Measurements from ENCODE around the gene CLDN20.
"Not testable (repeated sequence)": the region's sequence is repeated elsewhere in the genome, so short reads cannot be mapped to it uniquely, and the experiment has no call there.

CLDN20 gene

DNA sequence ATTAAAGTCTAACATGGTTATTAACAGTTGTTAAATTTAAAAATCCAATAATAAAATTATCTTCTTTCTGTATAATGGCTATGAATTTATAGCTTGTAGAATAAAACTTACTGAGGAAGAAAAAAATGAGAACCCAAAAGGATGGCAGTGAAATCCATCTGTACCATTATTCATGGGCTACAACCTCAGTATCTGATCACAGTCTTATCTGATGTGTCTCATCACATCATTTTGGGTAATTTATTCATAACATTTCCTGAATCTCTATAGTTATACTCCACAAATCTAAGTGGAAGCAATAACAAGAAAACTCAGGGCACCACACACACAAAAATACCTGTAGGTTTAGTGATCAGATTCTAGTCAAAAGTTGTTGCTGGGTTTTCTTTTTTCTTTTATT lies 7.3 kb downstream of the CLDN20 start:
- FAIRE-seq = no peak

DNA sequence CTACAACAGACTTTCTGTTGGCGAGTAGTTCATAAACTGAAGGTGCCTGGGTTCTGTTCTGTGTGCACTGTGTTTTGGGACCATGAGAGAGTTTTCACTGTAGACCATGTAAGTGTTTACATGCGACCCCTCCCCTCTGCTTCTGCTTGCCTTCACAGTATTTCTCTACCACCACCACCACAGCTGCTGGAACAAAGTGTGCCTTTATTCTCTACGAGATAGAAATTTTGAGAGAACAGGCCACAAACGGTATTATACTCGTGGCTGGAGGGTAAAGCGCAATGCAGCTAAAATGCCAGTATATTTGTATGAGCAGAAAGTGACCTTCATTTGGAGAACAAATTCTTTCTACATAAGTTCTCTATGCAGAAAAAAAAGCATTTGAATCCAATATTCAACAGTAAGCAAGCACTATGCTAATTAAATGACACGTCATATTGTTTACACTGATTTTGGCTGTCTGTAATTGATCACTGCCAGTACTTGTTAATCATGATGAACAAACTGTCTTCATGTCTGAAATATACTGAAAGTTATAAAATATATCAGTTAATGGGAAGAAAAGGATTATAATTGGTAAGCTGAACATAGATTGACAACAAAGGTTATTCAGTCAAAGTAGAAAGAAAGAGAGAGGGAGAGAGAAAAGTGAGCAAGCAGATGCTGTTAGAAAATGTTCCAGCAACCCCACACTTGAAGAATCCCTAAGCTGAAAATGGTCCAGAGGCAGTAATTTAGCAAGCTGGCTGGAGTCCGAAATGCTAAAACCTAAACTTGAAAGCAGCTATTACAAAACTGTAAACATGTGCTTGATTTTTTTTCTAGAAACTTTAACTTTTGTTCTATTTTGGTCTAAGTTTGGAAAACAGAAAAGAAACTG lies 8.8 kb downstream of the CLDN20 start:
- FAIRE-seq = no peak

GRCh38 chr6:155273431-155273830 lies 9.6 kb downstream of the CLDN20 start:
- FAIRE-seq = no peak

GRCh38 chr6:155274106-155274505 lies 10.3 kb downstream of the CLDN20 start:
- FAIRE-seq = no peak

GRCh38 chr6:155274533-155274932 lies 10.7 kb downstream of the CLDN20 start:
- no peak for FAIRE-seq

DNA sequence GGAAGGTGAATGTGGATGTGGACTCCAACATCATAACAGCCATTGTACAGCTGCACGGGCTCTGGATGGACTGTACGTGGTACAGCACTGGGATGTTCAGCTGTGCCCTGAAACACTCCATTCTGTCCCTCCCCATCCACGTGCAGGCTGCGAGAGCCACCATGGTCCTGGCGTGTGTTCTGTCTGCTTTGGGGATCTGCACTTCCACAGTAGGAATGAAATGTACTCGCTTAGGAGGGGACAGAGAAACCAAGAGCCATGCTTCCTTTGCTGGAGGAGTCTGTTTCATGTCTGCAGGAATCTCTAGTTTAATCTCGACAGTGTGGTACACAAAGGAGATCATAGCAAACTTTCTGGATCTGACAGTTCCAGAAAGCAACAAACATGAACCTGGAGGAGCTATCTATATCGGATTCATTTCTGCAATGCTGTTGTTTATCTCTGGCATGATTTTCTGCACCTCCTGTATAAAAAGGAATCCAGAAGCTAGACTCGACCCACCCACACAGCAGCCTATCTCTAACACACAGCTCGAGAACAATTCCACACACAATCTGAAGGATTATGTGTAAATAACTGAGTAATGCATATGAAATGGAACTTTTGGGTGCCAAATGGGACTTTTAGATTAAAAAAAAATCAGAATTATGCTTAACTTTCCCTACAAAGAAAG lies 12.1 kb downstream of the CLDN20 start:
- no peak for FAIRE-seq

- FAIRE-seq = no peak
Measured at GRCh38 chr6:155276638-155277037, 12.8 kb downstream of the CLDN20 start.

DNA sequence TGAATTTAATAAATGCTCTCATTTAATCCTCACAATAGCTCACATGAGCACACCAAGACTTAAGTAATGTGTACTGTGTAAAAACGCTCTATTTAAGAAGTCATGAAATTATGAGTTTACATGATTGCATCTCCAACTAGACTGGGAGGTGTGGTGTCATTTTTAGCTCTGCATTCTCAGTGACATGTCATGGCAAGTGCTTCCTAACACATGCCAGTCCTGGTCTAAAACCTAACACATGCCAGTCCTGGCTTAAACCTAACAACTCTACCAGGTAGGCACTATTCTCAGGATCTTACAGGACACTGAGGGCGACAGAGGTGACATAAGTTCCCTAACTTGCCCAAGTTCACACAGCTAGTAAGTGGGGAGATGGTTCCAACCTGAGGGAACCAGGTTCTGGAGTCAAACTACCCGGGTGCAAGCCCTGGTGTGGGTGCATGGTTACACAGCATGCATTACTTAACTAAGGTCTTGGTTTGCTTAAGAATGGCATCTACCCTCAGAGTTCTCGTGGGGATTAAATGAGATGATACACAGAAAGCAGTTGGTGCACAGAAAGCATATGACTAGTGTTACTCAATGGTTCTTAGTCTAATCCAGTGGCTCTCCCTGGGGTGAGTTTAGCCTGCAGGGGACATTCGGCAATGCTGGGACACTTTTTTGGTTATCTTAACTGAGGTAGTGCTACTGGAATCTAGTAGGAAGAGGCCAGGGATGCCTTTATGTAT lies 14.7 kb downstream of the CLDN20 start:
- no peak for FAIRE-seq

DNA sequence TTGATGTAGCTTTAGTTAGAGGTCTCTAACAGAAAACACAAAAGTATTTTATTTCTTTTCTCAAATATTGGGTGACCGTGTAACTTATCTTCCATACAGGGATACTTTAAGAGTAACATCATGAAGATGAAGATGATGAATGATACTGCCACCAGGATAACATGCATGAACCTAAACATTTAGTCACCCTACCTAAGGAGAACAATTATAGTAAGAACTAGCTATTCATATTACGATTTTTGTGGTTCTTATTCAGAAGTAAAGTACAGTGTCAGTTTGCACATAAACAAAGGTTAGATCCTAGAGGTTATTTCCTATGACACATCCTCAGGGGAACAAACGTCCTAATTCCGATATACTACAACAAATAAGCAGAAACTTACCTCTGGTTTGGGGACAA lies 21.0 kb downstream of the CLDN20 start:
- FAIRE-seq = no peak

GRCh38 chr6:155287762-155288161 lies 23.9 kb downstream of the CLDN20 start:
- no peak for FAIRE-seq

- FAIRE-seq = no peak
Measured at GRCh38 chr6:155290491-155290890, 26.7 kb downstream of the CLDN20 start.

GRCh38 chr6:155291291-155291690 lies 27.5 kb downstream of the CLDN20 start:
- no peak for FAIRE-seq

DNA sequence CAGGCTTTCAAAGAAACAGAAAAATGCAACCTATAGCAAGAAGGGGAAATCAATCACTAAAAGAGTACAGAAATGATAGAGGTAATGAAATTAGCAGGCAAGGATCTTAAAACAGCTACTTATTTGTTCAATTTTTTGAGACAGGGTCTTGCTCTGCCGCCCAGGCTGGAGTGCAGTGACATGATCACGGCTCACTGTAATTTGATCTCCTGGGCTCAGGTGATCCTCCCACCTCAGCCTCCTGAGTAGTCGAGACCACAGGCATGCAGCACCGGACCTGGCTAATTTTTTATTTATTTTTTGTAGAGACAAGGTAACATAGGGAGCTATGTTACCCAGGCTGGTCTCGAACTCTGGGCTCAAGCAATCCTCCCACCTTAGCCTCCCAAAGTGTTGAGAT lies 28.9 kb downstream of the CLDN20 start:
- FAIRE-seq = no peak

DNA sequence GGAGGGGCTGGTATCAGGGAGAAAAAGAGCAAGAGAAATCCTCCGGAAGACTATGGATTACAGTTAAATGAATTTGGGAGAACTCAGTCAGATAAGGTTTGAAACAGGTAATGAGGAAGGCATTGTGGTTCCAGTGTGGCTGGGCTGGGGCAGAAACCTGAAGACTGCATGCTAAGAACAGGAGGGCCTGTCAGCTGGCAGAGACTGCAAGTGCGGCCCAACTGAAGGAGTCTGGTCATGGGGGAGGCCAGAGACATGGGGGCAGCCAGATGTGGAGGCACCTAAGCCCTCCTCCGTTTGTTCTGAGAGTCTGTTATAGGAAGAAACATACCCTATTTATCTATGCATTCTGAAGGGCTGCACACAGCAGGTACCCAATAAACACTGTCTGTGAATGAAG lies 33.9 kb downstream of the CLDN20 start:
- no peak for FAIRE-seq

- no peak for FAIRE-seq
Measured at GRCh38 chr6:155301867-155302266, 38.1 kb downstream of the CLDN20 start.

- FAIRE-seq = no peak
Measured at GRCh38 chr6:155303361-155303870, 39.6 kb downstream of the CLDN20 start.

GRCh38 chr6:155306958-155307357 lies 43.1 kb downstream of the CLDN20 start:
- FAIRE-seq = no peak

- no peak for FAIRE-seq
Measured at GRCh38 chr6:155309150-155309549, 45.3 kb downstream of the CLDN20 start.

GRCh38 chr6:155310596-155310995 lies 46.8 kb downstream of the CLDN20 start:
- FAIRE-seq = no peak

DNA sequence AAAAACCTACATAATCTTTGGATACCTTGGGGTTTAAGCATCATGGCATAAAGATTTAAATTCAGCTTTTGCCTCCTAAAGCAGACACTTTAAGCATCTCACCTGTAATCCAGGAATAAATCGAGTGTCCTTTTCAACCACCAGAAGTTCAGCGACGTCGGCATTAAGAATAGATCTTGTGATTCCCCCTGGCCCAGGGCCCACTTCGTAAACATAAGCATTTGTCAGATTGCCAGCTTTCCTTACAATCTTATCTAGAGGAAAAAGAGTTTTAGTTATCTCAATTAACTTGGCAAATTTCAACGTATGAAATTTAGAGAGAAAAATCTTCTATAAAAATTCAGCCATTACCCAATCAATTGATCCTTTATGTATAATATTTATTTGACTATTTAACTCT lies 47.3 kb downstream of the CLDN20 start:
- FAIRE-seq = no peak

DNA sequence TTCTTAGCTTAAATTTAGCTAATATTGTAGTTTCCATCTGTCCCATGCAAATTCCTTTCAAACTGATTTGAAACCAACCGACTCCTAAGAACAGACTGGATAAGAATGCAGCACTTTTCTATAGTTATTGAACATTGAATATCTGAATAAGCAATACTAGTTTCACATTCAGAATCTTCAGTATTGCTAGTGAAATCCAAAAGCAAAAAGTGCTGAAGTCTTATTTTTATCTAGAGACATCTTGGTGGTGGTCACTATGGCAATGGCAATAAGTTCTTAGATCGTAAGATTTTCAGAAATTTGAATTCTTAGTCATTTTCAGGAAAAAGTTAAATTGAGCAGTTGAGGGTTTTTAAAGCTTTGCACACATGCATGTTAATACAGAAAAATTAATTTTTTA lies 47.8 kb downstream of the CLDN20 start:
- no peak for FAIRE-seq

DNA sequence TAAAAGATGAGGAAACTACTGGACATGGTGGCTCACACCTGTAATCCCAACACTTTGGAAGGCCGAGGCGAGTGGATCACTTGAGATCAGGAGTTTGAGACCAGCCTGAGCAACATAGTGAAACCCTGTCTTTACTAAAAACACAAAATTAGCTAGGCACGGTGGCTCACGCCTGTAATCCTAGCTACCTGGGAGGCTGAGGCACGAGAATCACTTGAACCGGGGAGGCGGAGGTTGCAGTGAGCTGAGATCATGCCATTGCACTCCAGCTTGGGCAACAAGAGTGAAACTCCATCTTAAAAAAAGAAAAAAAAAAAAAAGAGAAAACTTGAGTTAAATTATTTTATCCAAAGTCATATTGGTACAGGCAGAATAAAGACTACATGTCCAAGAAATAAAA lies 49.1 kb downstream of the CLDN20 start:
- not testable (repeated sequence) for FAIRE-seq

DNA sequence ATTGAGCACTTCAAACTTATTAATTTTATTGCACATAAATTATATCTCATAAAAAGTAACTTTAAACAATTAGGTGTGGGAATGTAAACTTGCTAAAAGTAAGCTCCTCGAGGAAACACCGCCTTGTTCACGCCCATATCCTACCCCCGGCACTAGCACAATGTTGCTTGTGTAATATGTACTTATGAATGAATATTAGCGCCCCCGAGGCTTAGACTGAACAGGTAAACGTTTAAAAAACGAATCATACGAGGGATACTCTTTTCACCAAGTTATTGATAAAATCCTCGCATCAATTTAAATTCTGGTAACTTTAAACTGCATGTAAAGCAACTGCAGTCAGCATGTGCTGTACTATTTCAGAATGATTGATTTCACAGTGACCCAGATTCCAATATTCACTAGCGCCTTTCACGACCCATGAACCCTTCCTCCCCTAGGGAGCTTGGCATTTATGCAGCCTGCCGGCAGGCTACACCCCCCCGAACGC lies 49.8 kb downstream of the CLDN20 start:
- FAIRE-seq = no peak

All from TTC549 (cell line).